KMS-11 (cell line): ENCODE data around the gene MYRIP.

ENCODE experiments used
- H2AFZ ChIP-seq: fragments of 200-600 bp; sonication (generic); 2 replicates; pipeline ENCODE4 v1.6.1; 2016; ENCODE audit warnings: antibody characterized with exemption, mixed run types, low read depth
- H3K27ac ChIP-seq: fragments of 200-600 bp; sonication (generic); 2 replicates; pipeline ENCODE4 v1.6.1; 2016; ENCODE audit warnings: mild to moderate bottlenecking, mixed run types
- H3K27me3 ChIP-seq: fragments of 200-600 bp; sonication (generic); 2 replicates; pipeline ENCODE4 v1.6.1; 2017; ENCODE audit warnings: mild to moderate bottlenecking, low read depth, mixed run types, moderate library complexity; ENCODE audit not compliant: insufficient read depth
- H3K36me3 ChIP-seq: fragments of 200-600 bp; sonication (generic); 2 replicates; pipeline ENCODE4 v1.6.1; 2017; ENCODE audit warnings: mild to moderate bottlenecking, mixed run types; ENCODE audit not compliant: insufficient read depth
- H3K4me1 ChIP-seq: fragments of 200-600 bp; sonication (generic); 2 replicates; pipeline ENCODE4 v1.6.1; 2016; ENCODE audit warnings: mild to moderate bottlenecking, low read depth, mixed run types; ENCODE audit not compliant: poor library complexity, severe bottlenecking
- H3K4me2 ChIP-seq: fragments of 200-600 bp; sonication (generic); 2 replicates; pipeline ENCODE4 v1.7.0; 2016; ENCODE audit warnings: mild to moderate bottlenecking, mixed run types
- H3K4me3 ChIP-seq: fragments of 200-600 bp; sonication (generic); IDR thresholded peaks from 2 replicates; pipeline ENCODE4 v1.6.1; 2017; ENCODE audit warnings: low read depth, low read length, mixed read lengths; ENCODE audit not compliant: insufficient read depth
- H3K79me2 ChIP-seq: fragments of 200-600 bp; sonication (generic); 2 replicates; pipeline ENCODE4 v1.6.1; 2016; ENCODE audit warnings: low read depth, mixed run types; ENCODE audit not compliant: insufficient read depth
- H3K9ac ChIP-seq: fragments of 200-600 bp; sonication (generic); 2 replicates; pipeline ENCODE4 v1.6.1; 2016; ENCODE audit warnings: mild to moderate bottlenecking, mixed run types
- H4K20me1 ChIP-seq: fragments of 200-600 bp; sonication (generic); 2 replicates; pipeline ENCODE4 v1.6.1; 2016; ENCODE audit warnings: mild to moderate bottlenecking, mixed run types; ENCODE audit not compliant: insufficient read depth
- TF ChIP-seq, protein P1 (sequence below): fragments of 200-600 bp; sonication (generic); conservative IDR thresholded peaks from 2 replicates; pipeline ENCODE4 v1.6.1; 2017; ENCODE audit warnings: low read depth, mild to moderate bottlenecking, antibody characterized with exemption, low read length, moderate library complexity, mixed read lengths

The MYRIP gene

DNA sequence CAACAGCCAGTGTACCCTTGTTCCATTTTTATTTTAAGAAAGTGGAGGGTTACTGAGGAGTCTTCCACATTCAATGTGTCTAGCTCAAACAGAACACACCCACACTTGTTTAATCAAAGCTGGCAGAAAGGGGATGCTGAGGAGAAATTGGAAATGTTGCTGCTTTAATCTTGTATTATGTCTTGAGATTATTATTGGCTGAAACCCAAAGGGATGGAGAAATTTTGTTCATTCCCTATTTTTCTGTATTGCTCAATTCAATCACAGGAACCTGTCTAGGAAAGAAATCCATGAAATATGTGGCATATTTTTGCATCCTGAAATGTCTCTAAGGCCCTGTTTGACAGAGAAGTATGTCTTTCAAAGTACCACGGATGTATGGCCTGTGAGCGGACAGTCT is 238.0 kb downstream of the MYRIP start:
- no peak overlapping the region for H3K27ac ChIP-seq
- TF ChIP-seq, protein P1, sequence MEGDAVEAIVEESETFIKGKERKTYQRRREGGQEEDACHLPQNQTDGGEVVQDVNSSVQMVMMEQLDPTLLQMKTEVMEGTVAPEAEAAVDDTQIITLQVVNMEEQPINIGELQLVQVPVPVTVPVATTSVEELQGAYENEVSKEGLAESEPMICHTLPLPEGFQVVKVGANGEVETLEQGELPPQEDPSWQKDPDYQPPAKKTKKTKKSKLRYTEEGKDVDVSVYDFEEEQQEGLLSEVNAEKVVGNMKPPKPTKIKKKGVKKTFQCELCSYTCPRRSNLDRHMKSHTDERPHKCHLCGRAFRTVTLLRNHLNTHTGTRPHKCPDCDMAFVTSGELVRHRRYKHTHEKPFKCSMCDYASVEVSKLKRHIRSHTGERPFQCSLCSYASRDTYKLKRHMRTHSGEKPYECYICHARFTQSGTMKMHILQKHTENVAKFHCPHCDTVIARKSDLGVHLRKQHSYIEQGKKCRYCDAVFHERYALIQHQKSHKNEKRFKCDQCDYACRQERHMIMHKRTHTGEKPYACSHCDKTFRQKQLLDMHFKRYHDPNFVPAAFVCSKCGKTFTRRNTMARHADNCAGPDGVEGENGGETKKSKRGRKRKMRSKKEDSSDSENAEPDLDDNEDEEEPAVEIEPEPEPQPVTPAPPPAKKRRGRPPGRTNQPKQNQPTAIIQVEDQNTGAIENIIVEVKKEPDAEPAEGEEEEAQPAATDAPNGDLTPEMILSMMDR, result no peak
- H3K4me3 ChIP-seq, result no peak overlapping the region
- no peaks in the 10 kb centered on the region for H3K4me1 ChIP-seq
- H2AFZ ChIP-seq, result no peak overlapping the region
- H3K79me2 ChIP-seq, result no peaks in the 10 kb centered on the region
- no peaks in the 10 kb centered on the region; the same call in 1 of the 2 replicates for H3K36me3 ChIP-seq
- no peaks in the 10 kb centered on the region for H3K27me3 ChIP-seq
- no peaks in the 10 kb centered on the region for H4K20me1 ChIP-seq
- H3K4me2 ChIP-seq, result no peak overlapping the region
- H3K9ac ChIP-seq, result no peak overlapping the region

DNA sequence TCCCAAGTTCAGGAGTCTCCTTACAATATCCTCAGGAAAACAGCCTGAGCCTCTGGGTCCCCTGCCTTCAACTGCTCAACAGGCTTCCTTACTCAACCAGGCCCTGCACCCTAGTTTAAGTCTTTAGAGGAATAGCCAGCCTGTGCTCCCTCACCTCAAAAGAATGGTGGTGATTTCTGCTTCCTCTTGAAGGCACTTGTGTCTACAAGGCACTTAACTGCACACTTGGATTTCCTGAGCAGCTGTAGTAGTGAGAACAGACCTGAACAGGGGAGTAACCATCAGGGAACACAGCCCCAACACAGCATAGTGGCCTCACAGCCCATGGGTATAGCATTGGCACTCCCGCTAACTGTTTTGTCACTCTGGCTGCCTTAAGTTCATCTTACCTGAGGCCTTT is 244.3 kb downstream of the MYRIP start:
- Histone ChIP-seq H4K20me1 (no peaks in the 10 kb centered on the region), H2AFZ (no peak overlapping the region), H3K9ac (no peak overlapping the region), H3K4me3 (no peak overlapping the region), H3K4me1 (no peaks in the 10 kb centered on the region), H3K79me2 (no peaks in the 10 kb centered on the region), H3K27me3 (no peaks in the 10 kb centered on the region), H3K4me2 (no peak overlapping the region), H3K27ac (no peak overlapping the region), H3K36me3 (no peaks in the 10 kb centered on the region; the same call in 1 of the 2 replicates)
- TF ChIP-seq, protein P1, result no peak

DNA sequence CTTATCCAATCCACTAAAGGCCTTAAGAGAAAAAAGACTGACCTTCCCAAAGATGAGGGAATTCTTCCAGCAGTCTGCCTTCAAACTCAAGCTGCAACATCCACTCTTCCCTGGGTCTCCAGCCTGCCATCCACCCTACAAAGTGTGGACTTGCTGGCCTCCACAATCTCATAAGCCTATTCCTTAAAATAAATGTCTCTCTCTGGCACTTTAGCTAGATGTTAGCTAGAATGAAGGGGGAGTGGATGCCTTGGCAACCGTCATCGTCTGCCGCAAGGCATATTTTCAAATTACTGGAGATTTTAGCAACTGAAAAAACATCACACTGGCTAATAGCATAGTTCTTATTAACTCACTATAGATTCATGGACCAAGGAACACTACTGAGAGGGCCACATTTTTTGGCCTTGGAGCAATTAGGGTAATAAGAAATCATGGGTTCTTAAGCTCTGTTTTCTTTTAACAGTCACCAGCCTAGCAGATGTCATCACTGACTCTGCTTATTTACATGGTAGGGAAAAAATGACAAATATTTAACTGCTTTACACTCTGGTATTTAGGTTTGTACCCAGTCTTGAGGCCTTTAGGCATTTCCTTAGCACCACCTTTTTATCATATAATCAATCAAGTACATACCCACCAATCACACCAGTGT is 245.3 kb downstream of the MYRIP start:
- Histone ChIP-seq H3K27ac (no peak overlapping the region), H2AFZ (no peak overlapping the region), H3K27me3 (no peaks in the 10 kb centered on the region), H3K9ac (no peak overlapping the region), H3K79me2 (no peaks in the 10 kb centered on the region), H3K36me3 (no peaks in the 10 kb centered on the region; the same call in 1 of the 2 replicates), H3K4me1 (no peaks in the 10 kb centered on the region), H4K20me1 (no peaks in the 10 kb centered on the region), H3K4me2 (no peak overlapping the region), H3K4me3 (no peak overlapping the region)
- TF ChIP-seq, protein P1, result no peak

DNA sequence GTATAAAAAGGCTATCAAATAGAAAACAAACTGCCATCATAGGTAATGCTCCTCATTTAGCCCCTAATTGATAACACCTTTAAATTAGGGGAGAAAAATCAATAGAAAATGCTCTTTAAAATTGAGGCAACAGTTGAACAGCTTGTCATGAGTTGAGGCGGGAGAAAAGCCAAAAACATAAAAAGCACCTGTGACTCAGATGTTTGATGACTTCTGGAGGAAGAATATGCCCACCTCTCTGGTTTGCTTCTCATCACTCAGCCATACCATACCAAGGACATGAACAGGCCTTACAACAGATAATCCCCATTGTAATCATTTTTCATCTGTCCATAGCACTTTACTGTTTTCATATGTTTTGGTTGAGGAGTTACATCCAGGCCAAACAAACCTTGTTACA is 246.0 kb downstream of the MYRIP start:
- no peaks in the 10 kb centered on the region for H3K79me2 ChIP-seq
- H3K4me1 ChIP-seq, result no peaks in the 10 kb centered on the region
- H2AFZ ChIP-seq, result no peak overlapping the region
- H3K4me2 ChIP-seq, result no peak overlapping the region
- no peaks in the 10 kb centered on the region for H4K20me1 ChIP-seq
- TF ChIP-seq, protein P1, result no peak
- H3K9ac ChIP-seq, result no peak overlapping the region
- H3K36me3 ChIP-seq, result no peaks in the 10 kb centered on the region; the same call in 1 of the 2 replicates
- no peak overlapping the region for H3K4me3 ChIP-seq
- no peaks in the 10 kb centered on the region for H3K27me3 ChIP-seq
- no peak overlapping the region for H3K27ac ChIP-seq
